Cardiac muscle cell (in vitro differentiated cells and primary cell): ENCODE data around the gene SAMD4A. TPM values are rescaled to one million over a fixed set of nuclear protein-coding genes. Genes with fewer than 3 reads are reported as not detected.

Experiments used
- DNase-seq, 2 donors: peaks; one replicate each; pipeline versions ENCODE4 v3.0.0 to v3.0.0-alpha.2; 2010 to 2017; ENCODE audit warnings: low read depth in 1 of 2, low spot score in 1 of 2
- H3K27ac ChIP-seq: fragments of 200-600 bp; sonication (generic); 2 replicates; pipeline ENCODE4 v1.5.1; 2016
- H3K27me3 ChIP-seq: fragments of 200-600 bp; sonication (generic); 2 replicates; pipeline ENCODE4 v1.6.0; 2016; ENCODE audit warnings: control low read depth
- H3K36me3 ChIP-seq: fragments of 200-600 bp; sonication (generic); 2 replicates; pipeline ENCODE4 v1.5.1; 2016; ENCODE audit warnings: control low read depth
- H3K4me1 ChIP-seq: fragments of 200-600 bp; sonication (generic); 2 replicates; pipeline ENCODE4 v1.8.1; 2017; ENCODE audit warnings: low read depth, mild to moderate bottlenecking, mixed run types
- H3K4me3 ChIP-seq: fragments of 200-600 bp; sonication (generic); 2 replicates; pipeline ENCODE4 v1.5.1; 2016; ENCODE audit warnings: mild to moderate bottlenecking
- H3K9me3 ChIP-seq: fragments of 200-600 bp; sonication (generic); 2 replicates; pipeline ENCODE4 v1.5.1; 2017; ENCODE audit warnings: low read depth, mild to moderate bottlenecking, control low read depth
- polyA plus RNA-seq: library from polyadenylated mRNA; unstranded; fragments of >200 nt; fragmentation: Nextera tagmentation; extraction: Ambion mirVana; gene quantifications from 2 replicates; pipeline ENCODE4 v1.2.1, GENCODE V29; 2016
- total RNA-seq: library from RNA; depleted of rRNA; stranded (reverse); fragments of >200 nt; gene quantifications from 2 replicates; pipeline ENCODE4 v1.2.3, GENCODE V29; 2016
- TF ChIP-seq, protein P1 (sequence below): IDR thresholded peaks from 2 replicates; pipeline ENCODE4 v1.5.1; 2012; ENCODE audit warnings: low read depth, mild to moderate bottlenecking, low read length

Gene SAMD4A
- total and polyA plus RNA-seq, 2 experiments from 2014 or later, result 14.4 to 60.4 TPM

DNA sequence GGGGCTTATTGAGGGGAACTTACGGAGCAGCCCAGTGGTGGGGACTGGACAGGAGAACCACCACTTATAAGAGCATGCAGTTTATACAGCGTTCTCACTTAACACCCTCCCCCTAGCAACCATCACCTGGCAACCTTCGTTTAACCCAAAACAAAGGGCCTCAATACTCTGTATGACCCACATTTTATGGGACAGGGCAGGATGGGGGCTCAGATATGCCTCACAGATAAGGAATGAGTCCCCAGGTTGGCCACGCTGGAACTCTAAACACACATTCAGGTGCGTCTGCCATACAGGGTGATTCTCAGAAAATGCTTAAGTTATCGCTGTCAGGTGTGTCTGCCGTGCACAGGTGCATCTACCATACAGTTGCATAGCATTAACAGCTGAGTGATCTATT is 236.5 kb downstream of the SAMD4A start:
- H3K9me3 ChIP-seq, result no peaks in the 10 kb centered on the region
- TF ChIP-seq, protein P1, sequence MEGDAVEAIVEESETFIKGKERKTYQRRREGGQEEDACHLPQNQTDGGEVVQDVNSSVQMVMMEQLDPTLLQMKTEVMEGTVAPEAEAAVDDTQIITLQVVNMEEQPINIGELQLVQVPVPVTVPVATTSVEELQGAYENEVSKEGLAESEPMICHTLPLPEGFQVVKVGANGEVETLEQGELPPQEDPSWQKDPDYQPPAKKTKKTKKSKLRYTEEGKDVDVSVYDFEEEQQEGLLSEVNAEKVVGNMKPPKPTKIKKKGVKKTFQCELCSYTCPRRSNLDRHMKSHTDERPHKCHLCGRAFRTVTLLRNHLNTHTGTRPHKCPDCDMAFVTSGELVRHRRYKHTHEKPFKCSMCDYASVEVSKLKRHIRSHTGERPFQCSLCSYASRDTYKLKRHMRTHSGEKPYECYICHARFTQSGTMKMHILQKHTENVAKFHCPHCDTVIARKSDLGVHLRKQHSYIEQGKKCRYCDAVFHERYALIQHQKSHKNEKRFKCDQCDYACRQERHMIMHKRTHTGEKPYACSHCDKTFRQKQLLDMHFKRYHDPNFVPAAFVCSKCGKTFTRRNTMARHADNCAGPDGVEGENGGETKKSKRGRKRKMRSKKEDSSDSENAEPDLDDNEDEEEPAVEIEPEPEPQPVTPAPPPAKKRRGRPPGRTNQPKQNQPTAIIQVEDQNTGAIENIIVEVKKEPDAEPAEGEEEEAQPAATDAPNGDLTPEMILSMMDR, result no peak
- H3K27ac ChIP-seq, result no peak overlapping the region
- no peak overlapping the region for H3K4me3 ChIP-seq
- H3K4me1 ChIP-seq, result no peaks in the 10 kb centered on the region
- no peaks in the 10 kb centered on the region for H3K36me3 ChIP-seq
- H3K27me3 ChIP-seq, result no peaks in the 10 kb centered on the region
- DNase-seq, result no peak

DNA sequence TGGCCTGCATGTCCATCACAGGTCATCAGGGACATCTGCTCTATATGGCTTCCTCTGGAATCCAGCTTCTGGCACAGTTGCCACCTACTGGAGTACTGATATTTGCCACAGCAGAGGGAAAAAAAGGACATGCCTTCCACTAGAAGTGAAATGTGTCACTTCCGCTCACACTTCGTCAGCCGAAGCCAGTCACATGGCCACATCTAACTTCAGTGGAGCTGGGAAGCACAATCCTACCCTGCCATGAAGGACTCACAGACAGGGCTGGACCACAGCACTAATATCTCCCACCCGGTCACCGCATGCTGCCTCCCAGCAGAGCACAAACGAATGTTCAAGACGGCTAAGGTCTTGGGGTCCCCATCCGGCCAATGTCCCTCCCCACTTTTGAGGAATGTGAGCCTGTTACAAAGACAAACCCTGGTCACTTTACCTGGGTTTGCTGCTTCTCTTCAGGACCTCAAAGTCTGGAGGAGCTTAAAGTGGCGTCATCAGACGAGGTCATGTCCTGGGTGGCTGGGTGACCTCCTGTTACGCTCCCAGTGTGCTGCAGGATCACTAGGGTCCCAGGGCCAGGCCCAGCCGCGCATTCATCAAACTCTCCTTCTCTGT is 237.1 kb downstream of the SAMD4A start:
- TF ChIP-seq, protein P1, result no peak
- H3K4me1 ChIP-seq, result no peaks in the 10 kb centered on the region
- H3K27me3 ChIP-seq, result no peaks in the 10 kb centered on the region
- no peak overlapping the region for H3K27ac ChIP-seq
- no peak overlapping the region for H3K4me3 ChIP-seq
- H3K9me3 ChIP-seq, result no peaks in the 10 kb centered on the region
- H3K36me3 ChIP-seq, result no peaks in the 10 kb centered on the region
- no peak for DNase-seq

DNA sequence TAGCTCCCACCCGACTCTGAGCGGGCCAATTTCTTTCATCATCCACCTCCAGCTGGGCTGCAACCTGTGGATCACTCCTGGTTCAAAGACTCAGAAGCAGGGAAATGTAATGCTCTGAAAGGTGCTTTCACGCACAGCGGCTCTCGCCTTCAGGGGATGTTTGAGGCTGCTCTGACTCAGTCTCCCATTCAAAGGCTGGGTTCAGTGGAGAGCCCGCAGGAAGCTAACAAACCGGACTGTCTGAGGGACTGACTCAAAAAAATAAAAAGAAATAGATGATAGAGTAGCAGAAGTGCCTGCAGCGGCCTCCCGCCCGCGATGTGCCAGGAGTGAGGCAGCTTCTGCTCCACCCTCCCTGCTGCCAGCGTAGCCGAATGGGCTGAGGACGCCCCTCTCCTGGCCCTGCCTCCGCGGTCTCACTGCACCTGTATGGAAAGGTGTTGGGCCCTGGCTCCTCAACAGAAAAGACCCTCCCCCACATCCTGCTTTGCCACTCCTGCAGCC is 237.7 kb downstream of the SAMD4A start:
- TF ChIP-seq, protein P1, result no peak
- Histone ChIP-seq H3K4me1 (no peaks in the 10 kb centered on the region), H3K27ac (no peak overlapping the region), H3K36me3 (no peaks in the 10 kb centered on the region), H3K9me3 (no peaks in the 10 kb centered on the region), H3K4me3 (no peak overlapping the region), H3K27me3 (no peaks in the 10 kb centered on the region)
- no peak for DNase-seq

DNA sequence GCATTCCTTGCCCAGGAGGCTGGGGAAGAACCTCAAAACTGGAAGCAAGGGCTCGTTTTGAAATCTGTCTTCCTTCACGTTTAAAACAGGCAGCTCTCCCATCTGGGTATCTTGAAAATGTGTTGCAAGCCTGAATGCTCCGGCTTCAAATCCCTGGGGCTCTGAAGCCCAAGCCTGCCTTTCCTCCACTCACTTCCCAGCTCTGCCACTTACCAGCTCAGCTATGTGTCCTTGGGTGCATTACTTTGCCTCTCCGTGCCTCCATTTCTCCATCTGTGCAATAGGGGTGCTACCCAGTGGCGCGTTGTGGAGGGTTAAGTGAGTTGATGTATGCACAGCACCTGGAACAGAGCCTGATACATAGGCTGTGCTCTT is 238.1 kb downstream of the SAMD4A start:
- TF ChIP-seq, protein P1, result no peak
- Histone ChIP-seq H3K27ac (no peak overlapping the region), H3K36me3 (no peaks in the 10 kb centered on the region), H3K4me1 (no peaks in the 10 kb centered on the region), H3K27me3 (no peaks in the 10 kb centered on the region), H3K4me3 (no peak overlapping the region), H3K9me3 (no peaks in the 10 kb centered on the region)
- peak in 1 of 2 donors; percentile 59 for DNase-seq

DNA sequence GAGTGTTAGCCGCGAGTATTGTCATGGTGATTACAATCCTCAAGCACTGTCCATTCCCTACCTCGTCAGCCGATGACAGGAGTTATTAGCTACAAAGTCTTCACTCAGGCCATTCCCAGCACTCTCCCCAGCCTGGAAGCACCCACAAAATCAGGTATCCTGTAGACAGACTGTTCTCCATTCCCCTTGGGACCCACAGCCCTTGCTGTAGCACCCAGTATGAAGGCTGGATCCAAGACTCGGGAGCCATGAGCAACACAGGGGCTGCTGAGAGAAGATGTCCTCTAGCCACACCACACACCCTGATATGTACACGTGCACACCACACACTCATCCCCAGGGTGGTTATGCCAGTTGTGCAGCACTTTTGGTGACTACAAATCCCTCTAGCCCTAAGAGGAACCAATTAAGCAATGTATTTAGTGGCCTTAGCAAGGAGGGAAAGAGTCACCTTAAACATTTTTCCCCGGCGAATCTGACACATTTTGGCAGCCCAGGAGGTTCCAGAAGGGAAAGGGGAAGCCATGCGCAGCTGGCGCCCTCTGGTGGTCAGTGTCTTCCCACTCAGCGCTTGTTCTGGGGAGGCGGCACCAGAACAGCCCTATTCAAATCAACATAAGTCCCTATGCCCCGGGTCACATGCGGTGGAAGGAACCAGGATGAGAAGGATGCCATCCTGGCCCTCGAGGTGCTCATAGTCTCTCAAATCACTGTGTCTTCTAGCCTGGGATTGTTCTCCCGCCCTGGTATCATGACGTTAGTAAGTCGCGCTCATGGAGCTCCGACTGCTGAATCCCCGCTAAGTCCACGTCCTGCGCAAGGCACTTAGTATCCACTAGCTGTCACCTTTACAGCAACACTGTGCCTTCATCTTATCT is 238.8 kb downstream of the SAMD4A start:
- H3K4me1 ChIP-seq, result no peaks in the 10 kb centered on the region
- no peaks in the 10 kb centered on the region for H3K27me3 ChIP-seq
- no peak overlapping the region for H3K4me3 ChIP-seq
- H3K9me3 ChIP-seq, result no peaks in the 10 kb centered on the region
- DNase-seq, result peak; percentile 87 to 93
- H3K36me3 ChIP-seq, result no peaks in the 10 kb centered on the region
- H3K27ac ChIP-seq, result no peak overlapping the region
- TF ChIP-seq, protein P1, result peak; percentile 96
